Liver (tissue), 9 donors: ENCODE data around the gene PAPPA2. TPM values are rescaled to one million over a fixed set of nuclear protein-coding genes. Genes with fewer than 3 reads are reported as not detected.
"Not testable (repeated sequence)": the region's sequence is repeated elsewhere in the genome, so short reads cannot be mapped to it uniquely, and the experiment has no call there.

Source experiments
- DNase-seq: peaks from one replicate; pipeline ENCODE4 v3.0.0-alpha.2; 2017; ENCODE audit warnings: low spot score
- H3K27ac ChIP-seq, 2 donors: one replicate each; pipeline ENCODE4 v1.7.0; 2013; ENCODE audit warnings: inconsistent platforms in 2 of 2, low read length in 2 of 2, control low read depth in 1 of 2, low read depth in 1 of 2, mild to moderate bottlenecking in 1 of 2
- H3K27me3 ChIP-seq, 4 donors: one replicate each; pipeline versions ENCODE4 v1.6.1 to v1.7.0; 2013; ENCODE audit warnings: low read length in 3 of 4, inconsistent platforms in 1 of 4, mild to moderate bottlenecking in 1 of 4, moderate library complexity in 1 of 4; ENCODE audit not compliant: control insufficient read depth in 4 of 4, insufficient read depth in 4 of 4
- H3K36me3 ChIP-seq, 4 donors: one replicate each; pipeline versions ENCODE4 v1.6.1 to v1.7.0; 2013; ENCODE audit warnings: low read length in 3 of 4, mild to moderate bottlenecking in 3 of 4, low read depth in 1 of 4, moderate library complexity in 1 of 4; ENCODE audit not compliant: control insufficient read depth in 4 of 4, insufficient read depth in 3 of 4
- H3K4me1 ChIP-seq, 4 donors: one replicate each; pipeline versions ENCODE4 v1.6.1 to v1.7.0; 2013; ENCODE audit warnings: low read length in 3 of 4, mild to moderate bottlenecking in 3 of 4, moderate library complexity in 1 of 4; ENCODE audit not compliant: control insufficient read depth in 4 of 4, insufficient read depth in 4 of 4
- H3K4me3 ChIP-seq, 3 donors: one replicate each; pipeline versions ENCODE4 v1.6.1 to v1.7.0; 2013; ENCODE audit warnings: low read length in 3 of 3, control low read depth in 1 of 3, low read depth in 1 of 3, mild to moderate bottlenecking in 1 of 3
- H3K9ac ChIP-seq, 2 donors: one replicate each; pipeline ENCODE4 v1.7.0; 2013; ENCODE audit warnings: low read length in 2 of 2, mild to moderate bottlenecking in 2 of 2, moderate library complexity in 2 of 2, control low read depth in 1 of 2, low read depth in 1 of 2
- H3K9me3 ChIP-seq, 4 donors: one replicate each; pipeline versions ENCODE4 v1.6.1 to v1.7.0; 2013; ENCODE audit warnings: low read length in 3 of 4; ENCODE audit not compliant: control insufficient read depth in 4 of 4
- CTCF ChIP-seq: fragments of 150-350 bp; IDR thresholded peaks from 2 replicates; pipeline ENCODE4 v1.5.1; 2017; ENCODE audit warnings: improper control_type of control experiment, low read depth, low read length; ENCODE audit not compliant: missing input control
- EGR1 ChIP-seq, 2 donors: IDR thresholded peaks; 2 replicates each; pipeline ENCODE4 v1.6.1; 2016 to 2018; ENCODE audit warnings: antibody characterized with exemption in 2 of 2, low read depth in 2 of 2
- FOXA1 ChIP-seq: IDR thresholded peaks from 2 replicates; pipeline ENCODE4 v1.6.1; 2016; ENCODE audit warnings: antibody characterized with exemption
- FOXA2 ChIP-seq: IDR thresholded peaks from 2 replicates; pipeline ENCODE4 v1.6.1; 2016; ENCODE audit warnings: antibody characterized with exemption
- GABPA ChIP-seq, 2 donors: IDR thresholded peaks in 1 of 2; conservative IDR thresholded peaks in 1 of 2; 2 replicates each; pipeline ENCODE4 v1.6.1; 2016; ENCODE audit warnings: antibody characterized with exemption in 2 of 2, mild to moderate bottlenecking in 1 of 2, moderate library complexity in 1 of 2
- HNF4A ChIP-seq, 2 donors: conservative IDR thresholded peaks; 2 replicates each; pipeline ENCODE4 v1.6.1; 2016; ENCODE audit warnings: antibody characterized with exemption in 2 of 2, mild to moderate bottlenecking in 2 of 2
- HNF4G ChIP-seq: IDR thresholded peaks from 2 replicates; pipeline ENCODE4 v1.6.1; 2016; ENCODE audit warnings: antibody characterized with exemption
- NR2F2 ChIP-seq: IDR thresholded peaks from 2 replicates; pipeline ENCODE4 v1.6.1; 2016; ENCODE audit warnings: antibody characterized with exemption
- RAD21 ChIP-seq, 2 donors: IDR thresholded peaks; 2 replicates each; pipeline ENCODE4 v1.6.1; 2016; ENCODE audit warnings: antibody characterized with exemption in 2 of 2, mild to moderate bottlenecking in 2 of 2
- SP1 ChIP-seq: IDR thresholded peaks from 2 replicates; pipeline ENCODE4 v1.6.1; 2018; ENCODE audit warnings: antibody characterized with exemption, mild to moderate bottlenecking
- TAF1 ChIP-seq: conservative IDR thresholded peaks from 2 replicates; pipeline ENCODE4 v1.6.1; 2016; ENCODE audit warnings: antibody characterized with exemption, mild to moderate bottlenecking
- YY1 ChIP-seq: IDR thresholded peaks from 2 replicates; pipeline ENCODE4 v1.6.1; 2016; ENCODE audit warnings: antibody characterized with exemption, mild to moderate bottlenecking
- WGBS: extraction: QIAGEN DNeasy Blood & Tissue Kit; methylation state at CpG from one replicate; pipeline ENCODE4 v1.1.7; 2013; 5-methylcytosine and 5-hydroxymethylcytosine counted together
- polyA plus RNA-seq, 2 donors: library from polyadenylated mRNA; stranded (reverse) in 1 of 2; unstranded in 1 of 2; fragments of 200-250 nt in 1 of 2; fragments of >200 nt in 1 of 2; fragmentation: Nextera tagmentation in 1 of 2; extraction: Ambion mirVana in 1 of 2; gene quantifications; one replicate each; pipeline versions ENCODE4 v1.2.1 to v1.2.3, GENCODE V29; 2013 to 2015
- total RNA-seq, 2 donors: library from RNA; depleted of rRNA; stranded (reverse); fragments of >200 nt; gene quantifications; one replicate each; pipeline ENCODE4 v1.2.3, GENCODE V29; 2014
- TF ChIP-seq, protein P1 (sequence below): IDR thresholded peaks from 2 replicates; pipeline ENCODE4 v1.6.1; 2016; ENCODE audit warnings: antibody characterized with exemption
- TF ChIP-seq, protein P2 (sequence below): IDR thresholded peaks from 2 replicates; pipeline ENCODE4 v1.6.1; 2016; ENCODE audit warnings: antibody characterized with exemption, mild to moderate bottlenecking
- donor health status: healthy.
- donor health status: healthy.
- donor health status: healthy.
- donor health status: healthy.
- donor health status: healthy.

The PAPPA2 gene
- total and polyA plus RNA-seq, 4 donors, result 0.19 to 27.2 (median 13.4) TPM

DNA sequence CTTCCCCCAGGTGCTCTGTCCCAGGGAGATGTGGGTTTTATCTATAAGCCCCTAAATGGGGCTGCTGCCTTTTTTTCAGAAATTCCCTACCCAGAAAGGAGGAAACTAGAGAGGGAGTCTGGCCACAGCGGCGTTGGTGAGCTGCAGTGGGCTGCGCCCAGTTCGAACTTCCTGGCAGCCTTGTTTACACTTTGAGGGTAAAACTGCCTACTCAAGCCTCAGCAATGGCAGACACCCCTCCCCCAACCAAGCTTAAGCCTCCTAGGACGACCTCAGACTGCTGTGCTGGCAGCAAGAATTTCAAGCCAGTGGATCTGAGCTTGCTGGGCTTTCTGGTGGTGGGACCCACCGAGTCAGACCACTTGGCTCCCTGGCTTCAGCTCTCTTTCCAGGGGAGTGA, 46.2 kb upstream of the PAPPA2 start (continued):
- TF ChIP-seq FOXA2 (no peak), TAF1 (no peak), HNF4G (no peak), RAD21 (IDR thresholded peaks at IDR 0.05) (no peak), FOXA1 (no peak), YY1 (no peak), CTCF (no peak), SP1 (no peak), NR2F2 (no peak)
- TF ChIP-seq, protein P1, sequence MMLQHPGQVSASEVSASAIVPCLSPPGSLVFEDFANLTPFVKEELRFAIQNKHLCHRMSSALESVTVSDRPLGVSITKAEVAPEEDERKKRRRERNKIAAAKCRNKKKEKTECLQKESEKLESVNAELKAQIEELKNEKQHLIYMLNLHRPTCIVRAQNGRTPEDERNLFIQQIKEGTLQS, result no peak

- peaks cover 0 to 11% (median 2%) of the 10 kb centered on the region in 4 donors for H3K9me3 ChIP-seq
- H3K4me3 ChIP-seq, DNase-seq, H3K4me1 ChIP-seq, H3K9ac ChIP-seq, H3K36me3 ChIP-seq, H3K27ac ChIP-seq, H3K27me3 ChIP-seq: not testable (repeated sequence)
- 78% methylated on average over 1 of the region's 1 CpG for WGBS
Observed at GRCh38 chr1:176419608-176420007, 43.4 kb upstream of the PAPPA2 start.

DNA sequence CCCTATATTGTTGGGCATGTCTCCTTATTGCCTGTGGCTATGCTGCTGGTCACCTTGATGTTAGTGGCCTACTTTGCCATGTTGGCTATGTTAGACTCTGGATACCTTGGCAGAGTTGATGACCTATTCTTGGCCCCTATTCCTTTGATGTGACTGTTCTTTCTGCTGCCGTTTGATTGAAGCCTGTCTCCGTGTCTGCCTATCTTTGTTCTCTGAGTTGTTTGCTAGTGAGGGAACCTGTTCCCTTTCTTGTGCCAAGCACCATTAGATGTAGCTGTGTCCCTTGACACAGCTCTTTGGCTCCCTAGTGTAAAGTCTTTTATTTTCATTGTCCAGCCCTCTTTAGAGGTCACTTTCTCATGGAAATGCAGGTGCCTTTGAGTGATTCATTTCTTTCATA, 28.7 kb upstream of the PAPPA2 start:
- Histone ChIP-seq H3K4me1 (no peaks in the 10 kb centered on the region), H3K36me3 (no peaks in the 10 kb centered on the region), H3K9ac (no peak overlapping the region), H3K9me3 (no peaks in the 10 kb centered on the region), H3K27ac (no peak overlapping the region), H3K4me3 (no peak overlapping the region), H3K27me3 (no peaks in the 10 kb centered on the region)
- no peak for DNase-seq
- TF ChIP-seq HNF4A (conservative IDR thresholded peaks at IDR 0.05) (no peak), EGR1 (IDR thresholded peaks at IDR 0.05; ENCODE audit: low read depth in 2 of 2) (no peak), HNF4G (no peak), SP1 (no peak), CTCF (no peak), YY1 (no peak), GABPA (IDR thresholded peaks at IDR 0.05 in 1 of 2, conservative IDR thresholded peaks at IDR 0.05 in 1 of 2) (no peak)
- TF ChIP-seq, protein P2, sequence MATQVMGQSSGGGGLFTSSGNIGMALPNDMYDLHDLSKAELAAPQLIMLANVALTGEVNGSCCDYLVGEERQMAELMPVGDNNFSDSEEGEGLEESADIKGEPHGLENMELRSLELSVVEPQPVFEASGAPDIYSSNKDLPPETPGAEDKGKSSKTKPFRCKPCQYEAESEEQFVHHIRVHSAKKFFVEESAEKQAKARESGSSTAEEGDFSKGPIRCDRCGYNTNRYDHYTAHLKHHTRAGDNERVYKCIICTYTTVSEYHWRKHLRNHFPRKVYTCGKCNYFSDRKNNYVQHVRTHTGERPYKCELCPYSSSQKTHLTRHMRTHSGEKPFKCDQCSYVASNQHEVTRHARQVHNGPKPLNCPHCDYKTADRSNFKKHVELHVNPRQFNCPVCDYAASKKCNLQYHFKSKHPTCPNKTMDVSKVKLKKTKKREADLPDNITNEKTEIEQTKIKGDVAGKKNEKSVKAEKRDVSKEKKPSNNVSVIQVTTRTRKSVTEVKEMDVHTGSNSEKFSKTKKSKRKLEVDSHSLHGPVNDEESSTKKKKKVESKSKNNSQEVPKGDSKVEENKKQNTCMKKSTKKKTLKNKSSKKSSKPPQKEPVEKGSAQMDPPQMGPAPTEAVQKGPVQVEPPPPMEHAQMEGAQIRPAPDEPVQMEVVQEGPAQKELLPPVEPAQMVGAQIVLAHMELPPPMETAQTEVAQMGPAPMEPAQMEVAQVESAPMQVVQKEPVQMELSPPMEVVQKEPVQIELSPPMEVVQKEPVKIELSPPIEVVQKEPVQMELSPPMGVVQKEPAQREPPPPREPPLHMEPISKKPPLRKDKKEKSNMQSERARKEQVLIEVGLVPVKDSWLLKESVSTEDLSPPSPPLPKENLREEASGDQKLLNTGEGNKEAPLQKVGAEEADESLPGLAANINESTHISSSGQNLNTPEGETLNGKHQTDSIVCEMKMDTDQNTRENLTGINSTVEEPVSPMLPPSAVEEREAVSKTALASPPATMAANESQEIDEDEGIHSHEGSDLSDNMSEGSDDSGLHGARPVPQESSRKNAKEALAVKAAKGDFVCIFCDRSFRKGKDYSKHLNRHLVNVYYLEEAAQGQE, result no peak
- 81% methylated on average over 2 of the region's 2 CpGs for WGBS
